ENCODE measurements around the gene MTUS2.

DNA sequence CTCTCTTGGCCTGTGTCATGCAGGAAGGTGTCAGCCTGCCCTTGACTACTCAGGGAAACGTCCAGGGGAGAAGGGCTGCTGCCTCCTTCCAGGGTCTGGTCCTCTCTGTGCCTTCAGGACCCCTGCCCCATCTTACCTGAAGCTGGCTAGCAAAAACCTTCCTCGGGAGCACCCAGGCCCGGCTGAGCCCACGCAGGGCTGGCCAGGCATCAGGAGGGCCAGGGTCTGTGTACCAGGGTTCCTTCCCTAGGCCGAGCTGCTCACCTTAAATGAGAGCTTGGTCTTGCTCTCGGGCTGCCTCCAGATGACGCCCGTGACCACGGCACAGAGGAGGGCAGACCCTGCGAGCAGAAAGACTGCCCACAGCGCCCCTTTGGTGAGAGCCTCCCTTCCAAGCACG lies 696.7 kb downstream of the MTUS2 start:
- TF ChIP-seq POLR2A (IDR thresholded peaks at IDR 0.05; ENCODE audit: low read depth, low read length) (no peak), TAF1 (IDR thresholded peaks at IDR 0.05; ENCODE audit: low read depth, low read length) (no peak)
